SW 1271 (cell line): ENCODE results near the gene LSAMP.
A peak's percentile ranks its signal among the peaks of the same experiment; 100 is the strongest.
"Not testable (repeated sequence)": the region's sequence is repeated elsewhere in the genome, so short reads cannot be mapped to it uniquely, and the experiment has no call there.

Source experiments
- DNase-seq, 2 experiments: peaks; one replicate each; lab custom pipeline; 2025; lab: John Stamatoyannopoulos, UW

Gene LSAMP

DNA sequence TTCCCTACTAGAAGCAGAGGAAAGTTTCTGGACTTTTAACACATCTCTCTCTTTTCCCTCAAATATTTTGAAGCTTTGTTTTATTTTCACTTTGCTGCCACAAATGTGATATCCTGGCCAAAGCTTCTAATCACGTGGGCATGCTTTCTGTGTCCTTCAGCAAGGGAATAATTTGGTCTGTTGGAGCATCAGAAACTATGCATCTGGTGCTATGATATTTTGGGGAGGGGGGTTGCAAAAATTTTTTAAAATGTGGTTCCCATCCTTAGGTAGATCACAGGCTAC lies 567.7 kb downstream of the LSAMP start:
- no peak for DNase-seq

DNA sequence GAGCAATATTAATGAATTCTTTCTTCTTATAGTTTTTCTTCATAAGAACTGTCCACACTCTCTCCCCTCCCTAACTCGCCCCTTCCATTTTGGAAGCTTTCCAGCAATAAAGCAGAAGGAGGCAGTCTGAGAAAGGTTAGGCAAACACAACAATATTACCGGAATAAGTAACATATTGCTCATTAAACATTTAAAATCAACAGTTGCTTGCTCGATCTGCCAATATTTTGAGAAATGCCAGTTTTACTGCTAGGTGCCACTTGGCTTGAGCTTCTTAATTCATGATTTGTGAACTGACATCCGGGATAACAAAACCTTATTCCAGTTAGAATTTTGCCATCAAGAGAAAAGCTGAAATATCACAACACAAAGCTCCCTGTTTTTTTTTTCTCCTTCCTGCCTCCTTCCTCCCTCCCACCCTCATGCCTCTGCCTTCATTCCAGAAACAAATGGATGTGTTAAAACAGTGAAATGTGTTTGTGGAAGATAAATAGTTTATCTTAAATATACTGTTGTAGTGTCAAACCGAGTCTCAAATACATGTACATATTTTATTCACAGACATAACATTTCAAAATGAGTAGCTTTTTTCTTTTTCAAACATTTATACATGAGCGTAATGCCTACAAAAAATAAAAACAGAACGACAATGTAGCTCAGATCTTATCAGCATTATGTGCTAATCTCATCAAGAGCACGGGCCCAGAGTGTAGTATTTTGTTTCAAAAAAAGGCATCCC lies 568.2 kb downstream of the LSAMP start:
- no peak for DNase-seq

DNA sequence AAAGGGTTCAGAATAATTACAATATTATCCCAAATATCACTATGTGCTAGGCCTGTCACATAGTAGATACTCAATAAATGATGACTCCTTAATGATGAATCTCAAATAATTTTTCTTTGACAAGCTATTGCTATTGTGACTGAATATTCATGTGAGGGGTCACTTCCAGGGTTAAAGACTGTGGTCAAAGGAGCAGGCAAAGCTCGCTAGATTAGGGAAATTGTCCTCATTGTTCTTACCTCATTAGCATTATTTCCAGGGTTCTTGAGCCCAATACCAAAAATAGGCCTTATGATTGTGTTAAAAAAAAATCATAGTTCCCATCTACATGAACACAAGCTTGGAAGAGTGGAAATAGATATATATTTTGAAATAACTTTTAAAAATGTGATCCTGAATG lies 569.8 kb downstream of the LSAMP start:
- DNase-seq = no peak

DNA sequence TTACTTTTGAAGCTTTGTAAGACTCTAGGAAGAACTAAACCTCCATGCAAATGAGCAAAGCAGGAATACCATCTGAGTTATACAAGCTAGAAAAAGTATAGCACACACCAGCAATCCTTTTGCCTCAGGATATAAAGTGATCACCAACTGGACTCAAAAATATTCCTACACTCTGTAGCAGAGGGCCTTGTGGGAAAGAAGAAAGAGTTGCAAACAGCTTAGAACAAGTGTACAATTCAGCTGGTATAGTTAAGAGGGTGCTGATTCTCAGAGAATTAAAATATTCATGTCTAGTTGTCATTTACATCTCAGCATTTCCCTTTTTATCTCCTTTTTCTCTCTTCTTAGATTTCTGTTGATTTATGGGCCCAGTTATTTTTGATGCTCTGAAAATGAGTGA lies 573.6 kb downstream of the LSAMP start:
- no peak for DNase-seq

DNA sequence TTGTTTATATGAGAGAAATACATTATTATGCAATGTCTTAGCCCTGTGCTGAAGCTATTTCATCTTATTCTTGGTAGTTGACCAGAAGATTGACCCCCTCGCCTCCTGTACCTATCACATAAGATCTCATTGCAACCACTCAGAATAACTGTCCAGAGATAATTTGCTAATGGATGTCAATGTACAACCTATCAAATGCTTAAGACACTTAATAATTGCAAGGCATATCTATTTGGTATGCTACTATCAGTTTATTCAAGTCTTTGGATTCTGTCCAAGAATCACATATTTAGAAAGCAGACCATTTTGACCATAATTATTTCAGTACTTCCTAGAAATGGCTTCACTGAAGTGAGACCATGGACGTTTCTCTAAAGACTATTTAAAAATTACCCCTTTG lies 580.4 kb downstream of the LSAMP start:
- DNase-seq = no peak

DNA sequence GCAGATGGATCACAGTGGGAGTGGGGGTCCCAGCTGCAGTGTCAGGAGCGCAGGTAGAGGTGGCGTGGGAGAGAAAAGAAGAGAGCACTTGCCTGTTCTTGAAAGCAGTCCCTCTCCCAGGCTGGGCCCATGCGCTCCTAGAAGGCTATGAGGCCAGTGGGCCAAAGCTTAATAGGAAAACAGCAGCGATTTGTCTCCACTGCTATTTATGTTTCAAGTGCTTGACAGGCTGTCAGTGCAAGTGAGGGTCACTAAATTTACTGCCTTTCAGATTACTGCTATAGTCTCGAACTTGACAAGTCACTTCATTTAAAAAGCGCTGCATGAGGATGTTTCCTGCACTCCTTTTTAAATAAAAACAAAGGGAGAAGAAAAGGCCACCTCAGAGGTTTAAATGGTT lies 582.4 kb downstream of the LSAMP start:
- DNase-seq = no peak

DNA sequence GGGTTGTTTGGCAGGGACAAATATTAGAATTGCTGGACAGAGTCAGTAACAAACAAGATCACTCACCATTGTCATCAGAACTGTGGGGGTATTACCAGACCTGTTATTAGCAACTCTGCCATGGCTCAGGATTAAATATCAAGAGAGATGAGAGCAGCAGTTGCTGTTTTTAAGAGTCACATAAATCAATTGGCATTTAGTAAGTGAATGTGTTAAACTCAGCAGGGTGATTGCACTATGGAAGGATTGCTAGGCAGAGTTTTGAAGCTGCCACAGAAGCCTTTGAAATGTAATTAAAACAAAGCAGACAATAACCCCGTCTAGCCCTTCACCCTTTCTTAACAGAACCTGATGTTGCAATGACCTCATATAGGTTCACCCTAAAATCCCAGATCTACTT lies 583.2 kb downstream of the LSAMP start:
- DNase-seq = no peak

DNA sequence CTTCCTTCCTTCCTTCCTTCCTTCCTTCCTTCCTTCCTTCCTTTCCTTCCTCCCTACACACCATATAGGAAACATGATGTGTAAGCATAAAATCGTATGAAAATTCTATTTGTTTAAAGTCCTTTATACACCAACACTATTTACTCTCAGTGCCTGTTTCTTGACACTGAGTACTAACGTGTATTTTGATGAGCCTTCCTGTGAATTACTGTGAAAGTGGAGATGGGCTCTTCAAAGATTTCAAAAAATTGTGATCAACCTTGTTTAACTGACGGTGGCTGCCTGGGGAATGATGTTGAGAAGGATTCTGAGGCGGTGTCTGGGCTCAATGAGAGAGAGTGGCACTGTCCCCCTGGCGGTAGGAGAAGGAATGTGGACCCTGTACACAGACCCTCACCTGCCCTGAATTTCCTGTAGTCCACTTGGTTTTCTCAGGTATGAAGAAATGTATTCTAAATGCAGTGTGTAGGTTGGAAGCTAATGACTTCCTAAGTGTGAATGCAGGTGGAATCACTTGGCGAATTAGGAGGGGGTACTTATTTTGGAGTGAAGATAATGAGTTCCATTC lies 584.0 kb downstream of the LSAMP start:
- DNase-seq = no peak

DNA sequence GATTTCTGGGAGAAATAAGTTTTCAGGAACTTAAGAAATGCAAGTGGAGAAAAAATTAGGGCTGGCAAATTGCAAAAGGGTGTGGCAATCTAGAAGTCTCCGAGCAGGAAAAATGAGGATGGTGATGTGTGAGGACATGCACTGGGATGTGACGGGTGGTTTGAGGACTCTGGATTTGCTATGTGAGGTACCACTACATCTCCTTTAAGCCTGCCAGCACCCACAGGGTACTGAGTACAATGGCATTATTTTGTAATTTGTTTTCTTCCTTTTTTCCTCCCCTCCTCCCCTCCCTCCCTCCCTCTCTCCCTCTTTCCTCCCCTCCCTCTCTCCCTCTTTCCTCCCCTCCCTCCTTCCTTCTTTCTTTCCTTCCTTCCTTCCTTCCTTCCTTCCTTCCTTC lies 584.5 kb downstream of the LSAMP start:
- DNase-seq = no peak

DNA sequence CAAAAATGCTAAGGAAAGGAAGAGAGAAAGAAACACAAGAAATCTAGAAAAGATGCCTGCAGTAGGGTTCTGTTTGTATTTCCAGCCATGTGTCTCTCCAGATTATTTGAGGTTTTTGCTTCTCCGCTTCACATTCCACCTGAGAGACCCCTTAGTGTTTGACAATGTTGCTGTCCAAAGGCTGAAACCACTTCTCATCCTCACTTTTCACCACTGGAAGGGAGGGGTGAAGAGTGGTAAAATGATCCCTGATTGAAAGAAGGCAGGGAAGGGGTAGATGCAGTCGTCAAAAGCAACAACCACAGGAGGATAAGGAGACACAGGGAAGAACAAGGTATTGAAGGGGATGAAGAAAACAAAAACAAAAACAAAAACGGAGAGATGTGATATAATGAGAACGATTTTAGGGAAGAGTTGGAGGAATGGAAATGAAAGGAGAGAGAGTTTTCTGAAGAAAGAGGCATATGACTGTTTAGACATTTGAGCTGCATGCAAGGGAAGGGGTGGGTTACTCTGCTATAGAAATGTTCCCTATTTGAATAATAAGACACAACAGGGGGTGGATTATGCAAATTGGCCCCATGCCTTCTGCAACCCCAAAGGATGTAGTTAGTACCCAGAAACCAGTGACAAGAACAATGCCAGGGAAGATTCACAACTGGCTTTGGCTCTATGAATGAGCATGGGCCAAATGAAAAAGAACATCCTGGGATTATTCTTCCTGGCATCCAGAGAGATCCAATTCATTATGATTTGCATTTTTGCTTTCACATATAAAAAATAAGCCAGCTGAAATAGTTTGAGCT lies 586.1 kb downstream of the LSAMP start:
- DNase-seq = no peak

DNA sequence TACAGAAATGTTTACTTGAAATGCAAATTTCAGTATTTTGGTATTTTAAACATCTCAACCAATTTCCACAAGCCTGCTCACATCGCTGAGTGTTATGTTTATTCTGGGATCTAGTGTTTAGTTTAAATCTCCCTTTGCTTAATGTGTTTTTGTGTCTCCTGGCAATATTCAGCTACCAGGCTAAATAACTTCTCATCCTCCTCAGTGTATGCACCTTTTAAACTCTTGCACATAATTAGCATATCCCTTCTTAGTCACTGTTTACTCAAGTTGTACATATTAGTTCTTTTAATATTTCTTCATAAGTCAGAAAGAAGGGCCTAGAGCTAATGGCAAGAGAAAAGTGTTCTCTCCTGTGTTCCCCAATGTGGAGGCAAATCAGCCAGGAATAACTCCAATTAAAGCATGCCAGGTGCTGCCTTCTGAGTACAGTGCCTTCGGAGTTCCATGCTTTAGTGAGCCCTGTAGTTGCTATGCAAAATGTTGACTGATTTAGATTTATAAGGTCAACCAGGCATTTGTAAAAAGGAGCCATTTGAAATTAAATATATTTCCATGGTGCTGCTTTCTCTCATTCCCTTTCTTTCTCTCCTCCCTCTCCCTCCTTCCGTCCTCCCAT lies 587.7 kb downstream of the LSAMP start:
- no peak for DNase-seq

DNA sequence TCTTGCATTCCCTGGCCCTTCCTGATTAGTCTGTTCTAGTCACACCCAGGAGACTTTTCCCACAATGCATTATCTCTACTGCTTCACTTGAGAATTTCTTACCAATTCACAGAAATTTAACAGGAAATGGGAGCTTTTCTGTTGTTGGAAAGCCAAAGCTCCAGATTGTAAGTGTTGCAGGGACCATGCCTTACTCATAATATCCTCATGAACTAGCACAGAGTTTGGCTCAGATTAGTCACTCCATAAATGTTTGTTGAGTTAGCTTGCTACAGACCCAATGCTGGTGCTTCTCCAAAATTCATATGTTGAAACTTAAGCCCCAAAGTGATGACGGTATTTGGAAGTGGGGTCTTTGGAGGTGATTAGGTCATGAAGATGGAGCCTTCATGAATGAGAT lies 589.4 kb downstream of the LSAMP start:
- DNase-seq = no peak

DNA sequence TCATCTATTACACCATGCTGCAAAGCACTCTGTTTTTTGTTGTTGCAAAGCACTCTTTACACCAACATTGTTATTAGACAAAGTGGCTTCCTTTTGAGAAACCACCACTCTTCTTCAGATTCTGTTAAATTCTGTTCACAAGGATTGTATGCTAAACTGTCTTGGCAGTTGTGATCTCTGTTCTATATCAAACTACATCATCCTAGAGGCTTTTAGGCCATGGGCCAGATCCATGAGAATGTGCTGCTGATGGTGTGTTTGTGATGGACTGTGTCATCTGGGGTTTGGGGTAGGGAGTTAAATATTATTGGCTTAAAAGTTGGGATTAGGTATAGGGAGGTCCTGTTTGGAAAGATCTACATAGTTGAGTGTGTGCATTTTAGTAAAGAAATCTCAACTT lies 592.2 kb downstream of the LSAMP start:
- DNase-seq = no peak

DNA sequence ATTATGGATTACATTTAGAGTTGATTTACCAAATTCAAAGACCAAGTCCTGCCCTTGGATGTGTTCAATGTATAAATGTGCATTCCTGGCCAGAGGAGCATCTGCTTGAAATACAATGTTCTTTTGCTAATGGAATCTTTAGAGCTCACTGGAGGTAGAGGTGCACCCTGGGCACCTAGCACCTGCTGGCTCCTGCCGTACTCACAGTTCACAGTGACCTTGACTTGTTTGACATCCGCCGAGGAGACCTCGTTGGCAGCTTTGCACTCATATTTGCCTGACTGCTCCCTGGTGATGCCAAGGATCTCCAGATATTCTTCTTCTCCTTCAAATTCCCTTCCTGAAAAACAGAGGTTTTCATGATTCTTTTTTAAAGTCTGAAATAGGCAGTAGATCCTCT lies 593.0 kb downstream of the LSAMP start:
- no peak for DNase-seq

DNA sequence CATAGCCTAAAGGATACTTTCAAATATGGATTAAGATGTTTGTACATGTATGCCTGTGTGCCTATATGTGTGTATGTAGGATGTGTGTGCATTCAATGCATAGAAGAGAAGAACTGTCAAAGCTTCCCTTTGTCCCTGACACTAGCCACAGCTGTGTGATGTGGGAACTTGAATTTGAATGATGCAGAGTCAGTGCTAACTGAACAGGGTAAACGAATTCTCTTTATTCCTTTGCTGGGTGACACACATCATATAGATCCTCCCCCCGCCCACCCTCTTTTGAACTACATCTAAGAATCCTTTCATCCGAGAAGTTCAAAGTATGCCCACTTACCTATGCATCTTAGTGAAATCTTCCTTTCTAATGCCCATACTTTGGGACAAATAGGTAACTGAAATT lies 593.7 kb downstream of the LSAMP start:
- no peak for DNase-seq

DNA sequence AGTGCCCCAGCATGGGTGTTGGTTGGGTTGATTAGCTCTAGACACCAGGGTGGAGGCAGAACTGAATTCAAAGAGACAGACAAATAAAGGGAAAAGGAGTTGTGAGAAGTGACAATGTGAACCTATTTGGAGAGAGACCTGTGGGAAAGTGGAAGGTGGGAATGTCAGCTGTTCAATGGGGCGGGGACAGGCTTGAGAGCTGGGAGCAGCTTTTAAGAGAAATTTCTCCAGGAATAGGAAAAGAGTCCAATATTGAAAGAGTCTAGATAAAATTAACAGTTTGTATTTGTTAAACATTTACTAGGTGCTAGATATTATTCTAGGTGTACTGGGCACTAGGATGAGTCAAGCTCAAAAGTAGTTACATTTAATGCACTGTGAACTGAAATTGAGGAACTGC lies 596.6 kb downstream of the LSAMP start:
- DNase-seq = no peak

DNA sequence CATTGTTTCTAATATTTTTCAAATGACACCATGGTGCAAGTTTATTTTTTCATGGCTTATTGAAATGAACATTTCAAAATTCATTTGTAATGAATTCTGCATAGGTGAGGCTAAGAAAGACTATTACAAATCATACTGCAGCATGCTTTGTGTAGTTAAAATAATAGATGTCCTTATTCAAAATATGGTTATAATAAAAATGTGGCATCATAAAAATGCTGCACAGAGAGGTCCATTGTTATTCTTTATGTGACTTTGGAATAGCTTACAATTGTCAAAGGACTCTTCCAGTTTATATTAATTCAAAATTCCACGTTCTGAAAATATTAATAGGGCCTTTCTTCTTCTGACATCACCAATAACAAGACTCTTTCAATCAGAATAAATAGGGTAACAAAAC lies 599.3 kb downstream of the LSAMP start:
- no peak for DNase-seq

DNA sequence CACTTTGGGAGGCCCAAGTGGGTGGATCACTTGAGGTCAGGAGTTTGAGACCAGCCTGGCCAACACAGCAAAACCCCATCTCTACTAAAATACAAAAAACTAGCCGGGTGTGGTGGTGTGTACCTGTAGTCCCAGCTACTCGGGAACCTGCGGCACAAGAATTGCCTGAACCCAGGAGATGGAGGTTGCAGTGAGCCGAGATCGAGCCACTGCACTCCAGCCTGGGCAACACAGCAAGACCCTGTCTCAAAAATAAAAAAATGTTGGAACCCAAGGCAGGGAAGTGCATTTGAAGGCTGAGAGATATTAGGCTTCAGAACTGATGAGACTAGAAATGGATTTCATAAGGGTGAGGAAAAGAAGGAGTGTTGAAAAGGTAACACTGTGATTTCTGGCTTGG lies 600.6 kb downstream of the LSAMP start:
- not testable (repeated sequence) for DNase-seq

DNA sequence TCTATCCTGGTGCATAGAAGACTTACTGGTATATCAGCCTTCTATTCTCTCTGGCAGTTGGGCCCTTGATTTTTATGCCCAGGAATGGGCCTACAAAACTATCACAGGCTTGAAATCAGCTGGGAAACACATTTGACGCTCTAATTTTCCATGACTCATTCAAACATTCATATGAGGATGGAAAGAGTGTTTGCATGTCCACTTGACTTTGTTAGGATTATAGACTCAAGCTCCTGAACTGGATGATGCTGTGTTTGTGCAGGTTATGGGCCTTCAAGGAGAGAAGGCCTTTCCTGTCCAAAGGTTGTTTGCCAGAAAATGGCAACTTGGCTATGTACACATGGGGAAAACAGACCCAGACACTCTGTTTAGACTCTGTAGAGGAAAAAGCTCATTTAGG lies 602.1 kb downstream of the LSAMP start:
- no peak for DNase-seq

DNA sequence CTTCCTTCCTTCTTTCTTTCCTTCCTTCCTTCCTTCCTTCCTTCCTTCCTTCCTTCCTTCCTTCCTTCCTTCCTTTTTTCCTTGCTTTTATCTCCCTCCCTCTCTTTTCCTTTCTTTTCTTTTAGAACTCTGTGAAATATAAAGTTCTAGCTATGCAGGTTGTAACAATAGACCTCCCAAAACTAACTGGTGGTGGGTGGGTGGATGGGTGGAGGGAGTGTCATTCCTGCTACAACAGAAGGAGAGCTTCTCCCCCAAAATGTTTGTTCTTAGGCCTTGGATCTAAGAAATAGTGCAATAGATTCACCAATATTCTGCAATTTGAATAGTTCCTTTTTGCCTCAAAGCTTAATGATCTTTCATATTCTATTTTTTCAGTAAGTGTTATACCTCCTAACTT lies 606.0 kb downstream of the LSAMP start:
- no peak for DNase-seq

DNA sequence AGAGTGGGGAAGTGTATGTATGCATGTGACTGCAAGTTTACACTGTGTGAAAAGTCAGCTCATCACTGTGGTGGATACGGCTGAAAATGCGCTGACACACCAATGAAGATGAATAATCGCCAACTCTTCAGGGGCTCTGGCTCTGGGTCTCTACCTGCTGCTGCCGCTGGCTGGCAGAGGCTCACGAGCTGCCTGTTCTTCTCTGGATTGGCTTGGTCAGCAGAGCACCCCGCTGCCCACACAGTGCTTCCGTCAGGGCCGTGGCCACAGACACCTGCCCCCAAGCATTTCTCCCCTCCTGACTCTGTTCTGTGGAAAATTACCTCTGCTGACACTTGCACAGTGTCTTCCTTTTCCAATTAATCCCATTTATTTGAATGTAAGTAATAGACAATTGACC lies 606.5 kb downstream of the LSAMP start:
- DNase-seq = no peak

DNA sequence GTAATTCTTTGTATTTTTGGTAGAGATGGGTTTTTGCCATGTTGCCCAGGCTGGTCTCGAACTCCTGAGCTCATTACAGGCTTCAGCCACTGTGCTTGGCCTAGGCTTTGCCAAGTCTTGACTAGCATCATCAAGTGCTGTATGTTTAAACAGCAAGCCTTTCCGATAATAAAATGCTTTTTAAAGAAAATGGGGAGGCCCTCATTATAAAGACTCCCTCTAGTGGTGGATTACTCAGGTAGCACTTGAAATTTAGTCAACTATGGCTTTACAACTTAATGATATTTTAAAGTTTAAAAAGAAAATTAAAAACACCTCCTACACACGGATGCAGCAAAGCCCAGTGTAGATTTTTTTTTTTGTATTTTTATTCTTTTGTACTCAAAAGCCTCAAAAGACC lies 608.3 kb downstream of the LSAMP start:
- peak in 1 of 2 experiments; percentile 37 for DNase-seq

DNA sequence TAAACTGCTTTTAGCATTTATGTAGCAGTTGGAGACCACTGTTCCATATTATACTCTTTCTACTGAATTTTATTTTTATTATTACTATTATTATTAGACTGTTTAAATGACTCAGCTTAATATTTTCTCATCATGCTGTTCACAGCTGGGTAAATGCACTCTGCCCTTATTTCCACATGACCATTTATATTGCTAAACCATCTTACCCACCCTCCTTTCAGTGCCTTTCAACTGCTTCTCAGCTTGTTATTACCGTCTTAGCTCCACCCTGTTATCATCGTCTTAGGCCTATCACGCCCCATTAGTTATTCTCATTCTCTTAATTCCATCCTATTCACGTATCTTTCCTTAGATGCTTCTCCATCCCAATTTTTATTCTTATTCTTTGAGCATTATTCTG lies 609.3 kb downstream of the LSAMP start:
- DNase-seq = no peak
